K562 (cell line): ENCODE measurements around the gene LTBR. TPM values are rescaled to one million over a fixed set of nuclear protein-coding genes. Genes with fewer than 3 reads are reported as not detected.

Experiments
- ETV5 ChIP-seq: sonication (generic); formaldehyde crosslinking; IDR thresholded peaks from 2 replicates; pipeline ENCODE4 v1.4.0; 2020; ENCODE audit warnings: low read depth, mild to moderate bottlenecking, missing genetic modification reagents
- HLTF ChIP-seq: fragments of 450-650 bp; IDR thresholded peaks from 2 replicates; pipeline ENCODE4 v1.6.1; 2016
- MEF2A ChIP-seq: IDR thresholded peaks from 2 replicates; pipeline ENCODE4 v1.6.1; 2011; ENCODE audit warnings: low read depth, mild to moderate bottlenecking, low read length, moderate library complexity; ENCODE audit not compliant: control insufficient read depth
- PKNOX1 ChIP-seq: fragments of 450-650 bp; IDR thresholded peaks from 2 replicates; pipeline ENCODE4 v1.6.1; 2016
- PPARD ChIP-seq: fragments of 250-450 bp; sonication (Bioruptor Pico); IDR thresholded peaks from 2 replicates; pipeline ENCODE4 v1.8.0; 2022; ENCODE audit warnings: inconsistent platforms, mild to moderate bottlenecking, moderate library complexity
- ZNF124 ChIP-seq: sonication (generic); formaldehyde crosslinking; IDR thresholded peaks from 2 replicates; pipeline ENCODE4 v1.8.1; 2022; ENCODE audit warnings: missing genetic modification reagents
- ZNF280A ChIP-seq: fragments of 450-650 bp; IDR thresholded peaks from 2 replicates; pipeline ENCODE4 v1.6.1; 2018; ENCODE audit warnings: mild to moderate bottlenecking, low read depth; ENCODE audit not compliant: partially characterized antibody
- ZNF561 ChIP-seq: fragments of 450-650 bp; formaldehyde crosslinking; conservative IDR thresholded peaks from 2 replicates; pipeline ENCODE4 v1.4.0; 2020; ENCODE audit warnings: mild to moderate bottlenecking, moderate library complexity
- polyA plus RNA-seq, 8 experiments: library from polyadenylated mRNA; depleted of rRNA in 4 of 8; stranded (reverse) in 5 of 8; unstranded in 3 of 8; fragments of >200 nt; fragmentation: Nextera tagmentation in 2 of 8; fragmentation: Illumina TruSeq in 1 of 8; extraction: Ambion mirVana in 2 of 8; extraction: Trizol in 1 of 8; gene quantifications; 2 replicates each; pipeline versions ENCODE4 v1.2.1 to v1.2.3, GENCODE V29; 2011 to 2014; ENCODE audit warnings: inconsistent platforms in 1 of 8, missing spikeins in 1 of 8
- total RNA-seq, 7 experiments: library from RNA; depleted of rRNA in 6 of 7; stranded (reverse); fragments of >200 nt in 6 of 7; fragmentation: Illumina TruSeq in 2 of 7; extraction: Trizol in 2 of 7; gene quantifications; 2 replicates each; pipeline versions ENCODE4 v1.2.1 to v1.2.3, GENCODE V29; 2011 to 2021; ENCODE audit warnings: low replicate concordance in 1 of 7
- TF ChIP-seq, protein P1 (sequence below), 2 experiments: fragments of 450-650 bp; formaldehyde crosslinking in 1 of 2; IDR thresholded peaks; 2 replicates each; pipeline versions ENCODE4 v1.4.0 to v1.6.1; 2014 to 2020; ENCODE audit warnings: mild to moderate bottlenecking in 2 of 2, borderline replicate concordance in 1 of 2, low read depth in 1 of 2
- TF ChIP-seq, protein P2 (sequence below): fragments of 450-650 bp; formaldehyde crosslinking; IDR thresholded peaks from 2 replicates; pipeline ENCODE4 v1.4.0; 2022; ENCODE audit warnings: mild to moderate bottlenecking, moderate library complexity

The LTBR gene
- total and polyA plus RNA-seq, 9 of the 15 experiments (the other 6 are each of a cell fraction or from before 2014, with no cell fraction given), result 0.96 to 69.0 (median 35.3) TPM

DNA sequence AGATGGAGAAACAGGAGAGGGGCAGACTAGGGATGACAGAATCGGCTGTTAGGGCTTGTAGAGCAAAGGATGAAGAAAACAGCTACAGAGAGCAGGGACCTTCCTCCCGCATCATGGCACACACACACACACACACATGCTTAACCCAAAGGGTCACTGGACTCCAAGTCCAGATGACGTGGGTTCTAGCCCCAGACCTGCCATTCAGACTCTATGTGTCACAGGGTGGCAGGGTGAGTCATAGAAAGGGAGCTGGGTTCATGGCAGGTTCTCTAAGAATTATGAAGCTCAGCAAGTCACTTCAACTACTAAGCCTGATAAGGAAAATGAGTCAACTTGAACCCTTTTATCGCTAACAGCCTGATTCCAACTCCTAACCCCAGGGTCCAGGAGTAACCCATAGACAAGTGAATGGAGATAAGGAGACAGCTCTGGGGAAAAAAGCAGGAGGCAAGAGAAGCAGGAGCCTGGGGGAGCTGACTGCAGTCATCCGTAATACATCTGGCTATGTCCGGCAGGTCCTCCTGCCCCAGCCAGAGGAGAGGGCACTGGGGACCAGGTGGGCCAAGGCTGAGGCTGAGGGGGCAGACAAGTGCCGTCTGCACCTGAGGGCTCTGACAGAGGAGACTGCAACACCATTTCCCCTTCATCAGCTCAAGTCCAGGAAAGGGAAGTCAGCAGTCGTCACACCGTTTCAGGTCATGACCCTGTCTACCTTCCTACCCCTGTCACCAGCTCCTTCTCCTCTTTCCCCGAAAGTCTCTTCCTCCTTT, 38.5 kb upstream of the LTBR start (continued):
- TF ChIP-seq, protein P1, sequence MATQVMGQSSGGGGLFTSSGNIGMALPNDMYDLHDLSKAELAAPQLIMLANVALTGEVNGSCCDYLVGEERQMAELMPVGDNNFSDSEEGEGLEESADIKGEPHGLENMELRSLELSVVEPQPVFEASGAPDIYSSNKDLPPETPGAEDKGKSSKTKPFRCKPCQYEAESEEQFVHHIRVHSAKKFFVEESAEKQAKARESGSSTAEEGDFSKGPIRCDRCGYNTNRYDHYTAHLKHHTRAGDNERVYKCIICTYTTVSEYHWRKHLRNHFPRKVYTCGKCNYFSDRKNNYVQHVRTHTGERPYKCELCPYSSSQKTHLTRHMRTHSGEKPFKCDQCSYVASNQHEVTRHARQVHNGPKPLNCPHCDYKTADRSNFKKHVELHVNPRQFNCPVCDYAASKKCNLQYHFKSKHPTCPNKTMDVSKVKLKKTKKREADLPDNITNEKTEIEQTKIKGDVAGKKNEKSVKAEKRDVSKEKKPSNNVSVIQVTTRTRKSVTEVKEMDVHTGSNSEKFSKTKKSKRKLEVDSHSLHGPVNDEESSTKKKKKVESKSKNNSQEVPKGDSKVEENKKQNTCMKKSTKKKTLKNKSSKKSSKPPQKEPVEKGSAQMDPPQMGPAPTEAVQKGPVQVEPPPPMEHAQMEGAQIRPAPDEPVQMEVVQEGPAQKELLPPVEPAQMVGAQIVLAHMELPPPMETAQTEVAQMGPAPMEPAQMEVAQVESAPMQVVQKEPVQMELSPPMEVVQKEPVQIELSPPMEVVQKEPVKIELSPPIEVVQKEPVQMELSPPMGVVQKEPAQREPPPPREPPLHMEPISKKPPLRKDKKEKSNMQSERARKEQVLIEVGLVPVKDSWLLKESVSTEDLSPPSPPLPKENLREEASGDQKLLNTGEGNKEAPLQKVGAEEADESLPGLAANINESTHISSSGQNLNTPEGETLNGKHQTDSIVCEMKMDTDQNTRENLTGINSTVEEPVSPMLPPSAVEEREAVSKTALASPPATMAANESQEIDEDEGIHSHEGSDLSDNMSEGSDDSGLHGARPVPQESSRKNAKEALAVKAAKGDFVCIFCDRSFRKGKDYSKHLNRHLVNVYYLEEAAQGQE (IDR thresholded peaks at IDR 0.05; ENCODE audit: borderline replicate concordance), result no peak; the same call in 1 of the 2 replicates
- TF ChIP-seq, protein P1 (CRISPR knock-in tag; IDR thresholded peaks at IDR 0.05; ENCODE audit: low read depth), result no peak
- no peak for TF ChIP-seq ZNF124 (CRISPR knock-in tag)
- TF ChIP-seq PKNOX1, result peak; percentile 90
- no peak for TF ChIP-seq ZNF561
- TF ChIP-seq HLTF, result no peak
- TF ChIP-seq, protein P2, sequence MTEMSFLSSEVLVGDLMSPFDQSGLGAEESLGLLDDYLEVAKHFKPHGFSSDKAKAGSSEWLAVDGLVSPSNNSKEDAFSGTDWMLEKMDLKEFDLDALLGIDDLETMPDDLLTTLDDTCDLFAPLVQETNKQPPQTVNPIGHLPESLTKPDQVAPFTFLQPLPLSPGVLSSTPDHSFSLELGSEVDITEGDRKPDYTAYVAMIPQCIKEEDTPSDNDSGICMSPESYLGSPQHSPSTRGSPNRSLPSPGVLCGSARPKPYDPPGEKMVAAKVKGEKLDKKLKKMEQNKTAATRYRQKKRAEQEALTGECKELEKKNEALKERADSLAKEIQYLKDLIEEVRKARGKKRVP, result no peak
- no peak for TF ChIP-seq PPARD (CRISPR knock-in tag)
- TF ChIP-seq ZNF280A, result no peak
- TF ChIP-seq ETV5 (CRISPR knock-in tag), result no peak
- TF ChIP-seq MEF2A, result peak; percentile 82
